Panc1 (cell line): ENCODE measurements around the gene MAP3K2. TPM values are rescaled to one million over a fixed set of nuclear protein-coding genes. Genes with fewer than 3 reads are reported as not detected.

Experiments
- microRNA-seq: library from miRNA; unstranded; fragments of <30 nt; microRNA quantifications from one replicate; pipeline ENCODE4 v1.1.0, GENCODE V29; 2020; ENCODE audit not compliant: unreplicated experiment
- total RNA-seq: library from RNA; stranded (reverse); gene quantifications from one replicate; pipeline ENCODE4 v1.2.1, GENCODE V29; 2021; ENCODE audit not compliant: unreplicated experiment

Gene MAP3K2
- total RNA-seq, 1 experiment from 2014 or later = 70.6 TPM

Small RNAs within 50 kb of the gene (microRNA-seq; reads per million reads assigned to microRNA genes)
- not detected for gene MIR4783

Other genes starting within 250 kb of the MAP3K2 start
- 5.7 TPM for gene CYP27C1, start 167.7 kb downstream of the MAP3K2 start, total RNA-seq
- gene ERCC3, start 93.8 kb downstream of the MAP3K2 start, total RNA-seq = 38.0 TPM
- 1.1 TPM for gene PROC, start 30.5 kb upstream of the MAP3K2 start, total RNA-seq
- gene IWS1, start 138.5 kb upstream of the MAP3K2 start, total RNA-seq = 48.6 TPM
- 0.15 TPM for gene MYO7B, start 147.7 kb upstream of the MAP3K2 start, total RNA-seq